Measurements from ENCODE around the gene YPEL1.

DNA sequence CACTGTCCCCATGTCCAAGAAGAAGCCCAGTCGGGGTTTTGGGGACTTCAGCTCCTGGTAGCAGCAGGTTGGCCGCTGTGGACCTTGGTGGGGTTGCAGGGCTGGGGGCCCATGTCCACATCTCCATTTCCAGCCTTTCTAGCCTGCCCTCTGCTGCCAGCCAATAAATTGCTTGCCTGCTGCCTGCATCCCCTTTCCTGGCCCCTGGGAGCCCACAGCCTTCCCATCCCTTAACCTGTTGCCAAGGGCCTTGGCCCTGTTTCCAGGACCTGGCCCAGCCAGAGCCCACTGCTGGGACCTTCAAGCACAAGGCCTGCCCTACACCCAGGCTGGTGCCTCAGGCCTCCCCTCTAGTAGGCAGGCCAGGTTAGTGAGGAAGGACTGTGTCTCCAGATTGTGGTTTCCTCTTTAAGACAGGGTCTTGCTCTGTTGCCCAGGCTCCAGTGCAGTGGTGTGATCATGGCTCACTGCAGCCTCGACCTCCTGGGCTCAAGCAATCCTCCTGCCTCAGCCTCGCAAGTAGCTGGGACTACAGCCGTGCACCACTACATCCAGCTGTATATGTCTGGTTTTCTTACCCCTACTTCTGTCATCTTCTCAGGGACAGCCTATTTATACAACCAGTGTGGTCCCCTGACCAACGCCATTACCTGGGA, 40.0 kb downstream of the YPEL1 start:
- TF ChIP-seq CTCF (IDR thresholded peaks at IDR 0.05), result no peak
- TF ChIP-seq POLR2A (IDR thresholded peaks at IDR 0.05), result no peak
